ENCODE measurements around the gene PLAU.
A peak's percentile ranks its signal among the peaks of the same experiment; 100 is the strongest.
"Not testable (repeated sequence)": the region's sequence is repeated elsewhere in the genome, so short reads cannot be mapped to it uniquely, and the experiment has no call there.

Gene PLAU

DNA sequence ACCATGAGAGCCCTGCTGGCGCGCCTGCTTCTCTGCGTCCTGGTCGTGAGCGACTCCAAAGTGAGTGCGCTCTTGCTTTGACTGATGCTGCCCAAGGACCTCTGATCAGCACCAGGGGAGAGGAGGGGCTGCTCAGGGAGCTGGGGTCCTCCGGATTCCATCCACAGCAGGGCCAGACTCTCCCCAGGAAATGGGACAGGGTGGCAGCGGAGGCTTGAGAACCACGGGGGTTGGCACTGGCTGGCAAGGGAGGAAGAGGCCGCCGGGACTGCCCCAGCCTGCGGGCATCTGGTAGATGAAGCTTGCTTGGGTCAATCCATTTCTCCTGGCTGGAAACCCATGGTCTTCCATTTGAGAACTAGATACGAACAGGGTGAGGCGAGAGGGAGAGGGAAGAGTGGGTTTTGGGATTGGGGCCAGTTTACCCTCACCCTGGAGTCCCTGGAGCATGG lies 647 bp downstream of the PLAU start:
- H3K36me3 Mint-ChIP-seq (ENCODE audit: low read depth): no peaks in the 10 kb centered on the region
- H3K4me3 Mint-ChIP-seq: peak overlapping the region; percentile 94
- H3K27me3 Mint-ChIP-seq (ENCODE audit: low read depth, poor library complexity): peaks cover 41% of the 10 kb centered on the region
- TF ChIP-seq, protein P1, sequence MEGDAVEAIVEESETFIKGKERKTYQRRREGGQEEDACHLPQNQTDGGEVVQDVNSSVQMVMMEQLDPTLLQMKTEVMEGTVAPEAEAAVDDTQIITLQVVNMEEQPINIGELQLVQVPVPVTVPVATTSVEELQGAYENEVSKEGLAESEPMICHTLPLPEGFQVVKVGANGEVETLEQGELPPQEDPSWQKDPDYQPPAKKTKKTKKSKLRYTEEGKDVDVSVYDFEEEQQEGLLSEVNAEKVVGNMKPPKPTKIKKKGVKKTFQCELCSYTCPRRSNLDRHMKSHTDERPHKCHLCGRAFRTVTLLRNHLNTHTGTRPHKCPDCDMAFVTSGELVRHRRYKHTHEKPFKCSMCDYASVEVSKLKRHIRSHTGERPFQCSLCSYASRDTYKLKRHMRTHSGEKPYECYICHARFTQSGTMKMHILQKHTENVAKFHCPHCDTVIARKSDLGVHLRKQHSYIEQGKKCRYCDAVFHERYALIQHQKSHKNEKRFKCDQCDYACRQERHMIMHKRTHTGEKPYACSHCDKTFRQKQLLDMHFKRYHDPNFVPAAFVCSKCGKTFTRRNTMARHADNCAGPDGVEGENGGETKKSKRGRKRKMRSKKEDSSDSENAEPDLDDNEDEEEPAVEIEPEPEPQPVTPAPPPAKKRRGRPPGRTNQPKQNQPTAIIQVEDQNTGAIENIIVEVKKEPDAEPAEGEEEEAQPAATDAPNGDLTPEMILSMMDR (IDR thresholded peaks at IDR 0.05): no peak
- no peaks in the 10 kb centered on the region for H3K9me3 Mint-ChIP-seq
- H3K27ac Mint-ChIP-seq: no peak overlapping the region
- no peak for DNase-seq
- H3K4me1 Mint-ChIP-seq: peaks cover 86% of the 10 kb centered on the region

DNA sequence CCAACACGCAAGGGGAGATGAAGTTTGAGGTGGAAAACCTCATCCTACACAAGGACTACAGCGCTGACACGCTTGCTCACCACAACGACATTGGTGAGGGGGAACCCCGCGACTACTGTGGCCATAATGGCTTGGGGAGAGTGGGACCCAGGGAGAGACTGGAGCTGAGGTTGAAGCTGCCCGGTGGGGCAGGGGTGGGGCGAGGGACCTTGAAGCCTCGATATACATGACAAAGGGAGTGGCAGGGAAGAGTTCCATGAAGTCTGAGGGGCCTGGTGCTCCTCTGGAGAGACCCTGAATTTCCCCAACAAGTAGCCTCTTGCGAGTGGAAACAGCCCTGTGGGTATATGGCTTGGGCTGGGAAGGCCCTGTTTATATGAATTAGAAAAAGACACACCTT lies 3.1 kb downstream of the PLAU start:
- Mint-ChIP-seq H3K36me3 (ENCODE audit: low read depth) (no peaks in the 10 kb centered on the region), H3K27ac (no peak overlapping the region), H3K4me1 (peaks cover 76% of the 10 kb centered on the region), H3K27me3 (ENCODE audit: low read depth, poor library complexity) (peaks cover 41% of the 10 kb centered on the region), H3K4me3 (no peak overlapping the region), H3K9me3 (no peaks in the 10 kb centered on the region)
- no peak for DNase-seq
- TF ChIP-seq, protein P1 (IDR thresholded peaks at IDR 0.05): no peak

DNA sequence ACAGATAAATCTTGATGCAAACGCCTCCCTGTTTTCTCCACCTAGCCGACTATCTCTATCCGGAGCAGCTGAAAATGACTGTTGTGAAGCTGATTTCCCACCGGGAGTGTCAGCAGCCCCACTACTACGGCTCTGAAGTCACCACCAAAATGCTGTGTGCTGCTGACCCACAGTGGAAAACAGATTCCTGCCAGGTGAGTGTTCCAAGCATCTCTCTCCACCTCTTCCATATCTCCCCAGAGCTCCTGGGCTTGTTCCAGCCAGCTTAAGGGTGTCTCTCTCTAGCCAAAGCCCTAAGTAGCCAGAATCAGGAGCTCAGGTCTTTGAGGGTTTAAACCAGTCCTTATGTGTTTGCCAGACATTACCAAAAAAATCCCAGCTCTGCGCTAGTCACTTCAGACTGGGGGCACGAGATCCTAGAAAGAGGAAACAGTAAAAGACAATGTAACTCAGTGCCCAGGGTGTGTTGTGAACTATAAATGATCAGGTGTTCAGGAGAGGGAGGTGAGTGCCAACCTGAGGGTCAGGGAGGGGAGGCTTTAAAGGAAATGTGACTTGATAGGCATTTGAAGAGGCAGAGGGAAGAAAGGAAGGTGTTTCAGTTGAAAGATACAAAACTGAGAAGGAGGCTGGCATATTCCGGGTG lies 4.4 kb downstream of the PLAU start:
- Mint-ChIP-seq H3K4me3 (peak overlapping the region; percentile 1), H3K36me3 (ENCODE audit: low read depth) (no peaks in the 10 kb centered on the region), H3K27me3 (ENCODE audit: low read depth, poor library complexity) (peaks cover 38% of the 10 kb centered on the region), H3K9me3 (no peaks in the 10 kb centered on the region), H3K4me1 (peaks cover 72% of the 10 kb centered on the region), H3K27ac (peak overlapping the region; percentile 2)
- no peak for DNase-seq
- TF ChIP-seq, protein P1 (IDR thresholded peaks at IDR 0.05): no peak

DNA sequence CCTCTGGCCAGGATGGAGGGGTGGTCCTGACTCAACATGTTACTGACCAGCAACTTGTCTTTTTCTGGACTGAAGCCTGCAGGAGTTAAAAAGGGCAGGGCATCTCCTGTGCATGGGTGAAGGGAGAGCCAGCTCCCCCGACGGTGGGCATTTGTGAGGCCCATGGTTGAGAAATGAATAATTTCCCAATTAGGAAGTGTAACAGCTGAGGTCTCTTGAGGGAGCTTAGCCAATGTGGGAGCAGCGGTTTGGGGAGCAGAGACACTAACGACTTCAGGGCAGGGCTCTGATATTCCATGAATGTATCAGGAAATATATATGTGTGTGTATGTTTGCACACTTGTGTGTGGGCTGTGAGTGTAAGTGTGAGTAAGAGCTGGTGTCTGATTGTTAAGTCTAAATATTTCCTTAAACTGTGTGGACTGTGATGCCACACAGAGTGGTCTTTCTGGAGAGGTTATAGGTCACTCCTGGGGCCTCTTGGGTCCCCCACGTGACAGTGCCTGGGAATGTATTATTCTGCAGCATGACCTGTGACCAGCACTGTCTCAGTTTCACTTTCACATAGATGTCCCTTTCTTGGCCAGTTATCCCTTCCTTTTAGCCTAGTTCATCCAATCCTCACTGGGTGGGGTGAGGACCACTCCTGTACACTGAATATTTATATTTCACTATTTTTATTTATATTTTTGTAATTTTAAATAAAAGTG lies 6.0 kb downstream of the PLAU start:
- peaks cover 28% of the 10 kb centered on the region for H3K27me3 Mint-ChIP-seq (ENCODE audit: low read depth, poor library complexity)
- no peaks in the 10 kb centered on the region for H3K9me3 Mint-ChIP-seq
- H3K27ac Mint-ChIP-seq: no peak overlapping the region
- peaks cover 62% of the 10 kb centered on the region for H3K4me1 Mint-ChIP-seq
- no peak overlapping the region for H3K4me3 Mint-ChIP-seq
- TF ChIP-seq, protein P1 (IDR thresholded peaks at IDR 0.05): no peak
- DNase-seq: peak; percentile 21
- no peaks in the 10 kb centered on the region for H3K36me3 Mint-ChIP-seq (ENCODE audit: low read depth)

DNA sequence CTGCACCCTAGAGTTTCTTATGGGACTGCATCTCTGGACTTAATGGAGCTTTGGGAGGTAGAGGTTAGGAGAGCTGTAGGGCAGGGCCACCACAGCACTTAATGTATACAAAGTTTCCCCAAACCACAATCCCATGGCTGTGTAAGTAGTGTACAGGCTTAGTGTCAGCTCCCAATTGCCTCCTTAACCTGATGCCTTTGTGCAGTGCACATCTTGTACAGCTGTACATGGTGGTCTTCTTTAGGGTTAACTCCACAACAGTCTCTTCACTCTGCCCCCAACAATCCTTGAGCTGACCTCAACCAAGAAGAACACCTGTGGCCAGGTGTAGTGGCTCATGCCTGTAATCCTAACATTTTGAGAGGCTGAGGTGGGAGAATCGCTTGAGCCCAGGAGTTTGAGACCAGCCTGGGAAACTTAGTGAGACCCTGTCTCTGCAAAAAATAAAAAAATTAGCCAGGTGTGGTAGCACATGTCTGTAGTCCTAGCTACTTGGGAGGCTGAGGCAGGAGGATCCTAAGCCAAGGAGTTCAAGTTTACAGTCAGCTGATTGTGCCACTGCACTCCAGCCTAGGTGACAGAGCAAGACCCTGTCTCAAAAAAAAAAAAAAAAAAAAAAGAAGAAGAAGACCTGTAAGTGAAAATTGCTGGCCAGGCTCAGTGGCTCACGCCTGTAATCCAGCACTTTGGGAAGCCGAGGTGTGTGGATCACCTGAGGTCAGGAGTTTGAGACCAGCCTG lies 6.8 kb downstream of the PLAU start:
- H3K27ac Mint-ChIP-seq: no peak overlapping the region
- TF ChIP-seq, protein P1 (IDR thresholded peaks at IDR 0.05): no peak
- H3K36me3 Mint-ChIP-seq (ENCODE audit: low read depth): no peaks in the 10 kb centered on the region
- H3K4me3 Mint-ChIP-seq: no peak overlapping the region
- peaks cover 64% of the 10 kb centered on the region for H3K4me1 Mint-ChIP-seq
- H3K27me3 Mint-ChIP-seq (ENCODE audit: low read depth, poor library complexity): peaks cover 22% of the 10 kb centered on the region
- H3K9me3 Mint-ChIP-seq: no peaks in the 10 kb centered on the region
- DNase-seq: no peak

DNA sequence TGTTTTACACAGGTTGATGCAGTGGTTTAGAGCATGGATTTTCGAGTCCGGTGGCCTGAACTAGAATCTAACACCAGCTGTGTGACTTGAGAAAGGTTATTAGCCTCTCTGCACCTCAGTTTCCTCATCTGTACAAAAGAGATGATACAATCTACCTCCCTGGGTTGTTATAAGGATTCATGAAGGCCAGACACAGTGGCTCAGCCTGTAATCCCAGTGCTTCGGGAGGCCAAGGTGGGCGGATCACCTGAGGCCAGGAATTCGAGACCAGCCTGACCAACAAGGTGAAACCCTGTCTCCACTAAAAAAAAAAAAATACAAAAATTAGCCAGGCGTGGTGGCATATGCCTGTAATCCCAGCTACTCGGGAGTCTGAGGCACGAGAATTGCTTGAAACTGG lies 8.5 kb downstream of the PLAU start:
- not testable (repeated sequence) for H3K9me3 Mint-ChIP-seq; H3K36me3 Mint-ChIP-seq (ENCODE audit: low read depth); DNase-seq; H3K27me3 Mint-ChIP-seq (ENCODE audit: low read depth, poor library complexity); H3K4me3 Mint-ChIP-seq; H3K27ac Mint-ChIP-seq
- peaks cover 62% of the 10 kb centered on the region for H3K4me1 Mint-ChIP-seq
